Naive thymus-derived CD4-positive, alpha-beta T cell (primary cell): ENCODE data around the gene TNFSF18. TPM values are rescaled to one million over a fixed set of nuclear protein-coding genes. Genes with fewer than 3 reads are reported as not detected.

Experiments
- ATAC-seq: fragments of 150-1000 bp; cut with Tn5 transposase; 2 replicates; pipeline ENCODE4 v1.10.0; 2021; ENCODE audit warnings: mild to moderate bottlenecking, moderate library complexity
- CTCF ChIA-PET: fragments of 350-600 bp; sonication (Branson Sonifier 250); formaldehyde crosslinking; loops from one replicate; lab custom pipeline; 2021; ENCODE audit warnings: antibody characterized with exemption; lab: Charles Lee
- POLR2A ChIA-PET: fragments of 350-600 bp; sonication (Branson Sonifier 250); formaldehyde crosslinking; loops from one replicate; lab custom pipeline; 2021; ENCODE audit warnings: antibody characterized with exemption, inconsistent platforms; lab: Charles Lee
- DNase-seq, 9 donors: peaks; one replicate each; pipeline versions ENCODE4 v3.0.0 to v3.0.0-alpha.2; 2020 to 2022; ENCODE audit warnings: mixed read lengths in 1 of 9
- H3K27ac ChIP-seq: one replicate; pipeline ENCODE4 v1.7.0; 2013; ENCODE audit warnings: mild to moderate bottlenecking, low read depth, low read length, moderate library complexity
- H3K27me3 ChIP-seq, 2 donors: one replicate each; pipeline ENCODE4 v1.7.0; 2013; ENCODE audit warnings: low read length in 2 of 2, mild to moderate bottlenecking in 2 of 2, moderate library complexity in 2 of 2; ENCODE audit not compliant: control insufficient read depth in 2 of 2, insufficient read depth in 2 of 2
- H3K36me3 ChIP-seq, 3 experiments: 1 replicate in 2 of 3; 2 replicates in 1 of 3; pipeline ENCODE4 v1.7.0; 2013; ENCODE audit warnings: low read length in 3 of 3, mild to moderate bottlenecking in 3 of 3, moderate library complexity in 1 of 3; ENCODE audit not compliant: insufficient read depth in 3 of 3, control insufficient read depth in 2 of 3
- H3K4me1 ChIP-seq, 2 donors: one replicate each; pipeline ENCODE4 v1.7.0; 2013; ENCODE audit warnings: low read length in 2 of 2, mild to moderate bottlenecking in 2 of 2, moderate library complexity in 1 of 2; ENCODE audit not compliant: control insufficient read depth in 2 of 2, insufficient read depth in 2 of 2
- H3K4me3 ChIP-seq: 2 replicates; pipeline ENCODE4 v1.7.0; 2013; ENCODE audit warnings: mild to moderate bottlenecking, low read length
- H3K9me3 ChIP-seq, 3 experiments: 1 replicate in 2 of 3; 2 replicates in 1 of 3; pipeline ENCODE4 v1.7.0; 2013; ENCODE audit warnings: low read length in 3 of 3; ENCODE audit not compliant: control insufficient read depth in 2 of 3
- H3K27ac Mint-ChIP-seq, 9 donors: one replicate each; pipeline ENCODE4 v1.8.0; 2020 to 2022; ENCODE audit warnings: mixed read lengths in 9 of 9, mild to moderate bottlenecking in 8 of 9, moderate library complexity in 5 of 9, inconsistent platforms in 2 of 9
- H3K27me3 Mint-ChIP-seq, 5 donors: one replicate each; pipeline ENCODE4 v1.8.0; 2021 to 2022; ENCODE audit warnings: mixed read lengths in 5 of 5, mild to moderate bottlenecking in 1 of 5
- H3K36me3 Mint-ChIP-seq, 5 donors: one replicate each; pipeline ENCODE4 v1.8.0; 2020 to 2022; ENCODE audit warnings: mixed read lengths in 5 of 5, mild to moderate bottlenecking in 3 of 5, inconsistent platforms in 1 of 5
- H3K4me1 Mint-ChIP-seq, 7 donors: one replicate each; pipeline ENCODE4 v1.8.0; 2020 to 2022; ENCODE audit warnings: mixed read lengths in 7 of 7, mild to moderate bottlenecking in 3 of 7, inconsistent platforms in 1 of 7
- H3K4me3 Mint-ChIP-seq, 10 donors: one replicate each; pipeline ENCODE4 v1.8.0; 2020 to 2022; ENCODE audit warnings: mild to moderate bottlenecking in 10 of 10, mixed read lengths in 10 of 10, moderate library complexity in 6 of 10, inconsistent platforms in 2 of 10
- H3K9me3 Mint-ChIP-seq, 11 donors: one replicate each; pipeline ENCODE4 v1.8.0; 2020 to 2022; ENCODE audit warnings: mixed read lengths in 11 of 11, mild to moderate bottlenecking in 4 of 11, inconsistent platforms in 1 of 11, moderate library complexity in 1 of 11
- intact Hi-C, 2 donors: fragments of 100-400 bp; cut with micrococcal nuclease; formaldehyde crosslinking; loops; one replicate each; pipeline ENCODE4 v1.15.1; 2023
- polyA plus RNA-seq, 2 donors: library from polyadenylated mRNA; unstranded; fragments of 300-500 nt; fragmentation: Illumina TruSeq; gene quantifications; one replicate each; pipeline ENCODE4 v1.2.3, GENCODE V29; 2021
- total RNA-seq, 6 experiments: library from RNA in 5 of 6; stranded (reverse) in 5 of 6; gene quantifications; 1 replicate in 5 of 6; 2 replicates in 1 of 6; pipeline ENCODE4 v1.2.3 and lab custom pipeline; 2021 to 2026

Gene TNFSF18
- total and polyA plus RNA-seq, 7 experiments from 2014 or later: not detected

DNA sequence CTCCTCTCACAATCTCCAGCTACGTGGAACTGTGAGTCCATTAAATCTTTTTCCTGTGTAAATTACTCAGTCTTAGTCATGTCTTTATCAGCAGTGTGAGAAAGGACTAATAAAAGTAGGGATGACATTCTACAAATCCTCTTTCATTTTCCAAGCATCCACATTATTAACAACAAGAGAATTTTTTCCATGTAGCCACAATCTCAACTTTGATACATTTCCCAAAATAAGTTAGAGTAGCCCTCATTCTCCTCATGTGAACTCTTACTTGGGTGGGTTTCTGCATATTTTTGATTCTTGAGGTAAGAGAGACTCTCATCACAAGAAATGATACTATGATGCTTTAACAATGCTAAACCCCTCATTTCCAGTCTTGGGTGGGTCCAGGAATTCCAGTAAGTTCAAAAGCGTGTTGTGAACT, 52.8 kb downstream of the TNFSF18 start:
- H3K4me1 ChIP-seq: no peaks in the 10 kb centered on the region
- no peak for ATAC-seq
- H3K27ac ChIP-seq: no peak overlapping the region
- H3K9me3 Mint-ChIP-seq: peaks cover 1 to 30% (median 11%) of the 10 kb centered on the region in 11 donors
- intact Hi-C loops: no loop called here
- peaks cover 0 to 1% (median 0%) of the 10 kb centered on the region in 7 donors for H3K4me1 Mint-ChIP-seq
- H3K27me3 Mint-ChIP-seq: no peaks in the 10 kb centered on the region
- ChIA-PET CTCF (no interaction called here), POLR2A (no interaction called here)
- H3K36me3 Mint-ChIP-seq: peaks cover 1 to 8% (median 5%) of the 10 kb centered on the region in 5 donors
- no peaks in the 10 kb centered on the region for H3K9me3 ChIP-seq
- no peak overlapping the region for H3K4me3 Mint-ChIP-seq
- H3K36me3 ChIP-seq: no peaks in the 10 kb centered on the region
- no peak overlapping the region for H3K27ac Mint-ChIP-seq
- no peak overlapping the region for H3K4me3 ChIP-seq
- no peaks in the 10 kb centered on the region for H3K27me3 ChIP-seq
- DNase-seq: no peak

DNA sequence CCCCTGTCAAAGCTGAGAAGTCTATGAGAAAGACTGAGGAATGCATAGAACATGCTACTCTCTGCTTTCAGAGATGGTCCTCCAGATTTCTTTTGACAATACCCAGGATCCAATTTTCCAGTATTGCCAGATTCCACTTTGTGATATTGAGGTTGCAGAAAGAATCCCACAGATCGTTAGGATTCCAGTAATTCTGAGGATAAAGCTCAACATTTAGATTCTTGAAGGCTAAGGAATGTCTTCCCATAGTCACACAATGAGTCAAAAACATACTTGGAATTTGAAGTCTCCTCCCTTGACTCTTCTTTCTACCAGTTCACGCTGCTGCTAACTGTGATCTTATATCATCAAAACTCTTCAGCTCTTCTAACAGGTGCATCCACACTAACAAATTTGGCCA, 57.1 kb downstream of the TNFSF18 start:
- Histone ChIP-seq H3K27ac (no peak overlapping the region), H3K4me1 (no peaks in the 10 kb centered on the region), H3K4me3 (no peak overlapping the region), H3K9me3 (no peaks in the 10 kb centered on the region), H3K36me3 (no peaks in the 10 kb centered on the region), H3K27me3 (no peaks in the 10 kb centered on the region)
- H3K4me1 Mint-ChIP-seq: no peaks in the 10 kb centered on the region
- DNase-seq: no peak
- H3K36me3 Mint-ChIP-seq: peaks cover 0 to 5% (median 0%) of the 10 kb centered on the region in 5 donors
- POLR2A ChIA-PET: no interaction called here
- H3K4me3 Mint-ChIP-seq: no peak overlapping the region
- CTCF ChIA-PET: no interaction called here
- H3K27ac Mint-ChIP-seq: no peak overlapping the region
- intact Hi-C loops: no loop called here
- ATAC-seq: no peak
- H3K9me3 Mint-ChIP-seq: peaks cover 0 to 7% (median 3%) of the 10 kb centered on the region in 11 donors
- H3K27me3 Mint-ChIP-seq: no peaks in the 10 kb centered on the region

DNA sequence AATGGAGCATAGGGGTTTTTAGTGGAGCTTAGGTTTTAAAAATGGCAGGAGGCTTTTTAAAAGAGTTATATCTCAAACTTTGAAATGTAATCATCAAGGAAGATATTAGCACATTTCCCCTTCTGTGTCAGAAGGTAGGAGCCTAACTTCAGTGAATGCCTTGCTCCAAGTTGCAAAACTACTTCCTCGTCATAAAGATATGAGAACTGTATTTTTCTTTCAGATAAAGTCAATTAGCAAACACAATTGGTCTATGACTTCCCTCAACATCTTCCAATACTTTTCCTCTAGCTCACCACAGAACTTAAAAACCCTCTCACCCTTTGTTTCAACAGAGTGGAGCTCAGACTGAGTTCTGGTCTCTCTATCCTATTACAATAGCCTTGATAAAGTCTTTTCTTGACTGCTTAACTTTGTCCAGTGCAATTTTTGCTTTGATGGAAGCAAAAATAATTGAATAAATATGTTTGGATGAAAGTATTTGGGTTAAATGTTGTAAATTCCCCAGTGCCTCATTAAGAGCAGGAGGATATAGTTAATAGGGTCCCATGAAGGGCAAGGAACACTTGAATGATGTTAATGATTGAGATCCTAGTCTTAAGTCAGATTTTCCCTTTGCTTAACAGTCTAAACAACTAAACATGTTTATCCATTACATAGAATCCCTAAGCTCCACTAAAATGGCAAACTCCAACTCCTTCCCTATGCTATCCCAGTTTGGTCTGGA, 58.9 kb downstream of the TNFSF18 start:
- ATAC-seq (no peak), DNase-seq (no peak)
- H3K4me1 Mint-ChIP-seq: no peaks in the 10 kb centered on the region
- peaks cover 0 to 7% (median 4%) of the 10 kb centered on the region in 11 donors for H3K9me3 Mint-ChIP-seq
- H3K4me3 Mint-ChIP-seq: no peak overlapping the region
- no peaks in the 10 kb centered on the region for H3K27me3 Mint-ChIP-seq
- H3K27ac Mint-ChIP-seq: no peak overlapping the region
- intact Hi-C loops: no loop called here
- Histone ChIP-seq H3K4me1 (no peaks in the 10 kb centered on the region), H3K27ac (no peak overlapping the region), H3K4me3 (no peak overlapping the region), H3K9me3 (no peaks in the 10 kb centered on the region), H3K36me3 (no peaks in the 10 kb centered on the region), H3K27me3 (no peaks in the 10 kb centered on the region)
- ChIA-PET POLR2A (interaction anchor here (0.6 kb wide), 1 partner anchor 301 kb away, joined by 3 read pairs; no protein-coding TSS in a partner anchor), CTCF (interaction anchor here (0.6 kb wide), 1 partner anchor 17 kb away, joined by 3 read pairs; no protein-coding TSS in a partner anchor)
- H3K36me3 Mint-ChIP-seq: peaks cover 0 to 5% (median 0%) of the 10 kb centered on the region in 5 donors

DNA sequence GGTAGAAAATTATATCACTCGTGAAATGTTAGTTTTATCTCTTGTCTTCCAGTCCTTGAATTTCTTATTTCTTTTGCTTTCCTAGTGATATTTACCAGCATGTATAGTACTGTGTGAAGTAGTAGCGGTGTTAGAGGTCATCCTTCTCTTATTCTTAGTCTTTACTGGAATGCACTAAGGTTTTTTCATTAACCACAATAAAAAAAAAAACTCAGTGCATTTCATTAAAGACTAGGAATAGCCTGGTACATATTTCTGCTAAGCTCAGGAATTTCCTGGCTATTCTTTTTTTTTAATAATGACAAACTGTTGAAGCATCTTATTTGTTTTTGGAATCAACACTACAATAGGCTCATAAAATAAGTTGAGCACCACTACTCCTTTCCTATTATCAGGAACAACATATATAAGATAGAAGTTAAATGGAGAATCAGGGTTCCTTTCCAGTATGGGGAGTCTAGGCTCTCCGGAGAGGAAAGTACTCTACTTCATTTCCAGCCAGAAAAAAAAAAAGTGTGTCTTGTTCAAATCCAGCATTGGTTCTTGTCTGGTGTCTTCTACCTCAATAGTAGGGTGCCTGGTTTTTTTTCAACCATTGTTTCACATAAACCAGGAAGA, 60.0 kb downstream of the TNFSF18 start:
- Histone ChIP-seq H3K36me3 (no peaks in the 10 kb centered on the region), H3K27ac (no peak overlapping the region), H3K4me1 (no peaks in the 10 kb centered on the region), H3K9me3 (no peaks in the 10 kb centered on the region), H3K4me3 (no peak overlapping the region), H3K27me3 (no peaks in the 10 kb centered on the region)
- DNase-seq (no peak), ATAC-seq (no peak)
- POLR2A ChIA-PET: interaction anchor here (0.6 kb wide), 1 partner anchor 303 kb away, joined by 3 read pairs; no protein-coding TSS in a partner anchor
- no peak overlapping the region for H3K27ac Mint-ChIP-seq
- no peaks in the 10 kb centered on the region for H3K4me1 Mint-ChIP-seq
- peaks cover 0 to 5% (median 2%) of the 10 kb centered on the region in 11 donors for H3K9me3 Mint-ChIP-seq
- intact Hi-C loops: no loop called here
- no peaks in the 10 kb centered on the region for H3K27me3 Mint-ChIP-seq
- no peak overlapping the region for H3K4me3 Mint-ChIP-seq
- H3K36me3 Mint-ChIP-seq: no peaks in the 10 kb centered on the region
- CTCF ChIA-PET: no interaction called here

Other genes starting within 250 kb of the TNFSF18 start
- gene TNFSF4, start 156.4 kb upstream of the TNFSF18 start, total RNA-seq: 1 to 10 TPM; 1.6 to 2.3 (median 1.8) TPM
- gene TNFSF4, start 156.4 kb upstream of the TNFSF18 start, polyA plus RNA-seq: under 1 TPM; 0.08 to 0.58 TPM